ENCODE results near the gene DYNLL2. TPM values are rescaled to one million over a fixed set of nuclear protein-coding genes. Genes with fewer than 3 reads are reported as not detected.
A peak's percentile ranks its signal among the peaks of the same experiment; 100 is the strongest.

DYNLL2 gene
- total RNA-seq, 1 experiment from 2014 or later: 38.7 TPM

DNA sequence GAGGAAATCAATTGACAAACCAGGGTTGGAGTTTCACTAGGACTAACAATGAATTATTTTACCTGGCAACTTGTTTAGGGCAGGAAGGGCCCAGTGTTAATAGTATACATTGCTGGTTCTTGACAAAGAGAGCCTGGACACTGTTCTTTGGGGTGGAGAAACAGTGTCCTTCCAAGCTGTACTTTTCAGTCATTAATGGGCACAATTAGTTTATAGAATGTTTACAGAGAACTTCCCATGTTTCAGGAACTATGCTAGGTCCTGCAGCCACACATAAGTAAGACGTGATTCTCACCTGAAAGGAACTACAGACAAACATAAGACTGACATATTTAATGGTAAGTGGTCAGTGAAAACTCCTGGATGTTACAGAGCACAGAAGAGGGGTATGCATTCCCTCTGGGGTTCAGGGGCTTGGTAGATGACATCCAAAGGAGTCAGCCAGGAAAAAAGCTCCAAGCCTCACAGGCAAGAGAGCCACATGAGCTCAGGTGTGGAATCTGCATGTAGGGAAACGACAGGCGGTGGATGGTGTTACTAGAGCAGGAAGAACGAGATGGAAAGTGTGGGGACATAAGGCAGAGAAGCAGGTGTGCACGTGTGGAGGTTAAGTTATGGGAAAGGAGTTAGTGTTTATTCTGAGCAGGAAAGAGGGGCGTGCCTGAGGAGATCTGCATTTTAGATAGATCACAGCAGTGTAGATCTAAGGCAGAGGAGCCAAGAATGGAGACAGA, 3.8 kb upstream of the DYNLL2 start:
- Histone ChIP-seq H4K91ac (ENCODE audit: insufficient read length, low read depth, low read length) (no peak overlapping the region), H2BK120ac (ENCODE audit: low read depth, low read length, poor library complexity, severe bottlenecking) (no peak overlapping the region), H3K56ac (ENCODE audit: insufficient read length, low read depth, low read length) (no peak overlapping the region), H3K4me1 (ENCODE audit: insufficient read depth, low read length) (no peaks in the 10 kb centered on the region; the same call in 1 of the 2 replicates), H3K79me1 (ENCODE audit: insufficient read depth, low read depth, low read length, poor library complexity, severe bottlenecking) (no peaks in the 10 kb centered on the region), H3K4me2 (ENCODE audit: insufficient read depth, insufficient read length, low read length) (no peak overlapping the region), H2AFZ (ENCODE audit: low read length) (no peak overlapping the region), H2BK20ac (ENCODE audit: low read depth, low read length, poor library complexity, severe bottlenecking) (no peak overlapping the region), H4K20me1 (ENCODE audit: control insufficient read depth, insufficient read depth, insufficient read length) (peaks cover 1% of the 10 kb centered on the region), H3K79me2 (ENCODE audit: insufficient read depth, low read length) (peaks cover 4% of the 10 kb centered on the region; the same call in 1 of the 2 replicates), H3K14ac (ENCODE audit: insufficient read depth, low read length) (no peak overlapping the region), H2BK12ac (ENCODE audit: insufficient read length, low read depth, low read length) (no peak overlapping the region), H3K27me3 (ENCODE audit: insufficient read depth, low read length) (no peaks in the 10 kb centered on the region), H3K23ac (ENCODE audit: insufficient read length, low read depth, low read length) (no peak overlapping the region), H3T11ph (ENCODE audit: low read length) (no peak overlapping the region), H3K27ac (ENCODE audit: insufficient read length, low read depth, low read length) (no peak overlapping the region), H3K23me2 (ENCODE audit: insufficient read length, low read depth, low read length, poor library complexity, severe bottlenecking) (peaks cover 3% of the 10 kb centered on the region), H2BK5ac (ENCODE audit: insufficient read length, low read length) (no peak overlapping the region), H4K8ac (replicated peaks; ENCODE audit: insufficient read length, low read depth, low read length) (no peak overlapping the region), H2AK5ac (ENCODE audit: insufficient read length, low read length) (no peak overlapping the region), H2BK15ac (ENCODE audit: low read depth, low read length) (no peak overlapping the region), H3K18ac (ENCODE audit: insufficient read length, low read depth, low read length) (no peak overlapping the region), H4K5ac (ENCODE audit: insufficient read length, low read depth, low read length) (no peak overlapping the region), H3K9ac (ENCODE audit: extremely low read depth, insufficient read length, low read length) (no peak overlapping the region), H3K4ac (ENCODE audit: low read depth, low read length) (no peak overlapping the region), H3K9me3 (ENCODE audit: control insufficient read depth, low read depth, low read length) (no peaks in the 10 kb centered on the region)
- H3K4me3 Mint-ChIP-seq: no peak overlapping the region
- DNase-seq: peak; percentile 19
- WGBS (ENCODE audit: extremely low coverage, insufficient read length, low lambda C conversion rate): no CpG with 5 or more reads among the region's 6 CpGs
- H3K4me1 Mint-ChIP-seq: peaks cover 18 to 21% of the 10 kb centered on the region in 2 experiments
- H3K27me3 Mint-ChIP-seq (ENCODE audit: low read depth): peaks cover 24% of the 10 kb centered on the region
- no peaks in the 10 kb centered on the region; a peak in 1 of 5 replicates for H3K9me3 Mint-ChIP-seq
- H3K27ac Mint-ChIP-seq: no peak overlapping the region; a peak in 1 of 7 replicates
- no peaks in the 10 kb centered on the region for H3K36me3 Mint-ChIP-seq (ENCODE audit: insufficient read depth in 1 of 3, low read depth in 3 of 3)
- TF ChIP-seq, protein P1, sequence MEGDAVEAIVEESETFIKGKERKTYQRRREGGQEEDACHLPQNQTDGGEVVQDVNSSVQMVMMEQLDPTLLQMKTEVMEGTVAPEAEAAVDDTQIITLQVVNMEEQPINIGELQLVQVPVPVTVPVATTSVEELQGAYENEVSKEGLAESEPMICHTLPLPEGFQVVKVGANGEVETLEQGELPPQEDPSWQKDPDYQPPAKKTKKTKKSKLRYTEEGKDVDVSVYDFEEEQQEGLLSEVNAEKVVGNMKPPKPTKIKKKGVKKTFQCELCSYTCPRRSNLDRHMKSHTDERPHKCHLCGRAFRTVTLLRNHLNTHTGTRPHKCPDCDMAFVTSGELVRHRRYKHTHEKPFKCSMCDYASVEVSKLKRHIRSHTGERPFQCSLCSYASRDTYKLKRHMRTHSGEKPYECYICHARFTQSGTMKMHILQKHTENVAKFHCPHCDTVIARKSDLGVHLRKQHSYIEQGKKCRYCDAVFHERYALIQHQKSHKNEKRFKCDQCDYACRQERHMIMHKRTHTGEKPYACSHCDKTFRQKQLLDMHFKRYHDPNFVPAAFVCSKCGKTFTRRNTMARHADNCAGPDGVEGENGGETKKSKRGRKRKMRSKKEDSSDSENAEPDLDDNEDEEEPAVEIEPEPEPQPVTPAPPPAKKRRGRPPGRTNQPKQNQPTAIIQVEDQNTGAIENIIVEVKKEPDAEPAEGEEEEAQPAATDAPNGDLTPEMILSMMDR (conservative IDR thresholded peaks at IDR 0.05): no peak

All from H9 (cell line).